ENCODE measurements around the gene LRBA. TPM values are rescaled to one million over a fixed set of nuclear protein-coding genes. Genes with fewer than 3 reads are reported as not detected.

The LRBA gene
- total RNA-seq, 1 experiment from 2014 or later, result 55.3 TPM

GRCh38 chr4:150997141-150997540 lies 17.9 kb downstream of the LRBA start:
- H3K79me1 ChIP-seq (ENCODE audit: insufficient read depth, low read depth, low read length, poor library complexity, severe bottlenecking), result peaks cover 2% of the 10 kb centered on the region
- peaks cover 19% of the 10 kb centered on the region; the same call in 1 of the 2 replicates for H3K79me2 ChIP-seq (ENCODE audit: insufficient read depth, low read length)
- H2BK5ac ChIP-seq (ENCODE audit: insufficient read length, low read length), result no peak overlapping the region

More at GRCh38 chr4:150997141-150997540, 17.9 kb downstream of the LRBA start:
- no peak for DNase-seq
- no peak overlapping the region for H4K91ac ChIP-seq (ENCODE audit: insufficient read length, low read depth, low read length)
- Mint-ChIP-seq H3K27ac (no peak overlapping the region), H3K4me1 (peaks cover 27 to 38% of the 10 kb centered on the region in 2 experiments), H3K4me3 (no peak overlapping the region), H3K27me3 (ENCODE audit: low read depth) (no peaks in the 10 kb centered on the region), H3K9me3 (no peaks in the 10 kb centered on the region), H3K36me3 (ENCODE audit: insufficient read depth in 1 of 3, low read depth in 3 of 3) (peaks cover 0 to 1% (median 0%) of the 10 kb centered on the region in 3 experiments; a peak in 3 of 7 replicates)
- no peak overlapping the region for H2BK15ac ChIP-seq (ENCODE audit: low read depth, low read length)
- no peak overlapping the region for H3K4me2 ChIP-seq (ENCODE audit: insufficient read depth, insufficient read length, low read length)
- no peak overlapping the region for H3K18ac ChIP-seq (ENCODE audit: insufficient read length, low read depth, low read length)
- no peak overlapping the region for H2BK12ac ChIP-seq (ENCODE audit: insufficient read length, low read depth, low read length)
- H3K14ac ChIP-seq (ENCODE audit: insufficient read depth, low read length), result no peak overlapping the region
- H2AK5ac ChIP-seq (ENCODE audit: insufficient read length, low read length), result no peak overlapping the region
- no peak overlapping the region for H2AFZ ChIP-seq (ENCODE audit: low read length)
- H4K20me1 ChIP-seq (ENCODE audit: control insufficient read depth, insufficient read depth, insufficient read length), result no peaks in the 10 kb centered on the region
- no peak overlapping the region for H3K9ac ChIP-seq (ENCODE audit: extremely low read depth, insufficient read length, low read length)
- no peak overlapping the region for H4K5ac ChIP-seq (ENCODE audit: insufficient read length, low read depth, low read length)
- no peaks in the 10 kb centered on the region for H3K9me3 ChIP-seq (ENCODE audit: control insufficient read depth, low read depth, low read length)
- no peak overlapping the region for H3K56ac ChIP-seq (ENCODE audit: insufficient read length, low read depth, low read length)
- H2BK120ac ChIP-seq (ENCODE audit: low read depth, low read length, poor library complexity, severe bottlenecking), result no peak overlapping the region
- TF ChIP-seq, protein P1, sequence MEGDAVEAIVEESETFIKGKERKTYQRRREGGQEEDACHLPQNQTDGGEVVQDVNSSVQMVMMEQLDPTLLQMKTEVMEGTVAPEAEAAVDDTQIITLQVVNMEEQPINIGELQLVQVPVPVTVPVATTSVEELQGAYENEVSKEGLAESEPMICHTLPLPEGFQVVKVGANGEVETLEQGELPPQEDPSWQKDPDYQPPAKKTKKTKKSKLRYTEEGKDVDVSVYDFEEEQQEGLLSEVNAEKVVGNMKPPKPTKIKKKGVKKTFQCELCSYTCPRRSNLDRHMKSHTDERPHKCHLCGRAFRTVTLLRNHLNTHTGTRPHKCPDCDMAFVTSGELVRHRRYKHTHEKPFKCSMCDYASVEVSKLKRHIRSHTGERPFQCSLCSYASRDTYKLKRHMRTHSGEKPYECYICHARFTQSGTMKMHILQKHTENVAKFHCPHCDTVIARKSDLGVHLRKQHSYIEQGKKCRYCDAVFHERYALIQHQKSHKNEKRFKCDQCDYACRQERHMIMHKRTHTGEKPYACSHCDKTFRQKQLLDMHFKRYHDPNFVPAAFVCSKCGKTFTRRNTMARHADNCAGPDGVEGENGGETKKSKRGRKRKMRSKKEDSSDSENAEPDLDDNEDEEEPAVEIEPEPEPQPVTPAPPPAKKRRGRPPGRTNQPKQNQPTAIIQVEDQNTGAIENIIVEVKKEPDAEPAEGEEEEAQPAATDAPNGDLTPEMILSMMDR (conservative IDR thresholded peaks at IDR 0.05), result no peak
- no peaks in the 10 kb centered on the region for H3K23me2 ChIP-seq (ENCODE audit: insufficient read length, low read depth, low read length, poor library complexity, severe bottlenecking)
- no peak overlapping the region for H2BK20ac ChIP-seq (ENCODE audit: low read depth, low read length, poor library complexity, severe bottlenecking)
- H3K23ac ChIP-seq (ENCODE audit: insufficient read length, low read depth, low read length), result no peak overlapping the region
- no peak overlapping the region for H3T11ph ChIP-seq (ENCODE audit: low read length)
- no peaks in the 10 kb centered on the region for H3K27me3 ChIP-seq (ENCODE audit: insufficient read depth, low read length)
- no peak overlapping the region for H4K8ac ChIP-seq (replicated peaks; ENCODE audit: insufficient read length, low read depth, low read length)
- H3K27ac ChIP-seq (ENCODE audit: insufficient read length, low read depth, low read length), result no peak overlapping the region
- no peak overlapping the region for H3K4ac ChIP-seq (ENCODE audit: low read depth, low read length)
- no peaks in the 10 kb centered on the region; the same call in 1 of the 2 replicates for H3K4me1 ChIP-seq (ENCODE audit: insufficient read depth, low read length)
